ENCODE measurements around the gene CACNA1E. TPM values are rescaled to one million over a fixed set of nuclear protein-coding genes. Genes with fewer than 3 reads are reported as not detected.

Gene CACNA1E
- total RNA-seq, 1 experiment from 2014 or later, result 0.46 TPM

- peaks cover 10 to 11% of the 10 kb centered on the region in 2 experiments for H3K4me1 Mint-ChIP-seq
Observed at GRCh38 chr1:181748013-181748412, 264.7 kb downstream of the CACNA1E start.

More at GRCh38 chr1:181748013-181748412, 264.7 kb downstream of the CACNA1E start:
- Histone ChIP-seq H3K23me2 (ENCODE audit: insufficient read length, low read depth, low read length, poor library complexity, severe bottlenecking) (no peaks in the 10 kb centered on the region), H3K4me1 (ENCODE audit: insufficient read depth, low read length) (no peaks in the 10 kb centered on the region), H2BK120ac (ENCODE audit: low read depth, low read length, poor library complexity, severe bottlenecking) (no peak overlapping the region), H2BK20ac (ENCODE audit: low read depth, low read length, poor library complexity, severe bottlenecking) (no peak overlapping the region), H3K18ac (ENCODE audit: insufficient read length, low read depth, low read length) (no peak overlapping the region), H2BK15ac (ENCODE audit: low read depth, low read length) (no peak overlapping the region), H2AK5ac (ENCODE audit: insufficient read length, low read length) (no peak overlapping the region), H4K8ac (replicated peaks; ENCODE audit: insufficient read length, low read depth, low read length) (no peak overlapping the region), H3K4me2 (ENCODE audit: insufficient read depth, insufficient read length, low read length) (no peak overlapping the region), H3K14ac (ENCODE audit: insufficient read depth, low read length) (no peak overlapping the region), H3K79me1 (ENCODE audit: insufficient read depth, low read depth, low read length, poor library complexity, severe bottlenecking) (no peaks in the 10 kb centered on the region), H3K27me3 (ENCODE audit: insufficient read depth, low read length) (no peaks in the 10 kb centered on the region), H3K9me3 (ENCODE audit: control insufficient read depth, low read depth, low read length) (no peaks in the 10 kb centered on the region), H4K5ac (ENCODE audit: insufficient read length, low read depth, low read length) (no peak overlapping the region), H3K23ac (ENCODE audit: insufficient read length, low read depth, low read length) (no peak overlapping the region), H2BK12ac (ENCODE audit: insufficient read length, low read depth, low read length) (no peak overlapping the region), H4K20me1 (ENCODE audit: control insufficient read depth, insufficient read depth, insufficient read length) (no peaks in the 10 kb centered on the region), H3K9ac (ENCODE audit: extremely low read depth, insufficient read length, low read length) (no peak overlapping the region), H4K91ac (ENCODE audit: insufficient read length, low read depth, low read length) (no peak overlapping the region), H3K79me2 (ENCODE audit: insufficient read depth, low read length) (no peaks in the 10 kb centered on the region), H3K27ac (ENCODE audit: insufficient read length, low read depth, low read length) (no peak overlapping the region), H2AFZ (ENCODE audit: low read length) (no peak overlapping the region), H3K4ac (ENCODE audit: low read depth, low read length) (no peak overlapping the region), H3K56ac (ENCODE audit: insufficient read length, low read depth, low read length) (no peak overlapping the region), H3T11ph (ENCODE audit: low read length) (no peak overlapping the region), H2BK5ac (ENCODE audit: insufficient read length, low read length) (no peak overlapping the region)
- no peak for DNase-seq
- TF ChIP-seq CTCF (conservative IDR thresholded peaks at IDR 0.05), result no peak
- no peak overlapping the region for H3K27ac Mint-ChIP-seq
- no peaks in the 10 kb centered on the region for H3K9me3 Mint-ChIP-seq
- H3K36me3 Mint-ChIP-seq (ENCODE audit: insufficient read depth in 1 of 3, low read depth in 3 of 3), result no peaks in the 10 kb centered on the region
- H3K27me3 Mint-ChIP-seq (ENCODE audit: low read depth), result peaks cover 2% of the 10 kb centered on the region
- no peak overlapping the region for H3K4me3 Mint-ChIP-seq
- WGBS (ENCODE audit: extremely low coverage, insufficient read length, low lambda C conversion rate), result no CpG with 5 or more reads among the region's 2 CpGs
